Activated B cell treated with CpG ODN at 0.5 μM for 24 hours (primary cell): ENCODE measurements around the gene RHOA. TPM values are rescaled to one million over a fixed set of nuclear protein-coding genes. Genes with fewer than 3 reads are reported as not detected.

ENCODE experiments used
- ATAC-seq: fragments of 200-7000 bp; cut with Tn5 transposase; one replicate; pipeline ENCODE4 v1.10.0; 2021; ENCODE audit warnings: low read depth, mild to moderate bottlenecking, moderate library complexity
- CTCF ChIA-PET: fragments of 350-600 bp; sonication (Branson Sonifier 250); formaldehyde crosslinking; loops from one replicate; lab custom pipeline; 2021; ENCODE audit warnings: antibody characterized with exemption; lab: Charles Lee
- POLR2A ChIA-PET: fragments of 350-600 bp; sonication (Branson Sonifier 250); formaldehyde crosslinking; loops from one replicate; lab custom pipeline; 2021; ENCODE audit warnings: antibody characterized with exemption; lab: Charles Lee
- DNase-seq: peaks from one replicate; pipeline ENCODE4 v3.0.0; 2022
- H3K27ac Mint-ChIP-seq: one replicate; pipeline ENCODE4 v1.8.0; 2020; ENCODE audit warnings: mixed read lengths
- H3K27me3 Mint-ChIP-seq: one replicate; pipeline ENCODE4 v1.8.0; 2021; ENCODE audit warnings: mixed read lengths
- H3K36me3 Mint-ChIP-seq: one replicate; pipeline ENCODE4 v1.8.0; 2021; ENCODE audit warnings: low read depth, mixed read lengths
- H3K4me1 Mint-ChIP-seq: one replicate; pipeline ENCODE4 v1.8.0; 2021; ENCODE audit warnings: mixed read lengths
- H3K4me3 Mint-ChIP-seq: one replicate; pipeline ENCODE4 v1.8.0; 2020; ENCODE audit warnings: mild to moderate bottlenecking, mixed read lengths
- H3K9me3 Mint-ChIP-seq: one replicate; pipeline ENCODE4 v1.8.0; 2020; ENCODE audit warnings: mixed read lengths
- CTCF ChIP-seq: fragments of 200-600 bp; IDR thresholded peaks from one replicate; pipeline ENCODE4 v1.8.0; 2022; ENCODE audit warnings: antibody characterized with exemption, mild to moderate bottlenecking
- intact Hi-C: fragments of 100-400 bp; cut with micrococcal nuclease; formaldehyde crosslinking; loops from one replicate; pipeline ENCODE4 v1.15.1; 2024
- total RNA-seq: library from RNA; stranded (reverse); gene quantifications from 2 replicates; pipeline ENCODE4 v1.2.3, GENCODE V29; 2022

RHOA gene
- total RNA-seq, 1 donor from 2014 or later: 399 TPM

- intact Hi-C loops: loop anchor here (1.0 to 10.0 kb wide), 5 partner anchors 35 to 1632 kb away; partner anchors contain the start of genes APEH, IP6K2, RBM6 and SMARCC1
- CTCF ChIA-PET: interaction anchor here (0.9 to 2.7 kb wide), 3 partner anchors 30 to 321 kb away, joined by 3 to 22 read pairs (median 3); partner anchors contain the start of gene QRICH1
- Mint-ChIP-seq H3K4me1 (peaks cover 72% of the 10 kb centered on the region), H3K27me3 (no peaks in the 10 kb centered on the region), H3K4me3 (no peak overlapping the region), H3K27ac (peak overlapping the region; percentile 94), H3K9me3 (no peaks in the 10 kb centered on the region), H3K36me3 (peaks cover 37% of the 10 kb centered on the region)
- no peak for TF ChIP-seq CTCF
- POLR2A ChIA-PET: interaction anchor here (0.5 to 3.0 kb wide), 6 partner anchors 11 to 321 kb away, joined by 3 to 43 read pairs (median 8); partner anchors contain the start of genes NICN1 and QRICH1
- DNase-seq (no peak), ATAC-seq (no peak)
Measured at GRCh38 chr3:49414753-49415152, 3.0 kb upstream of the RHOA start.

- ATAC-seq (no peak), DNase-seq (no peak)
- Mint-ChIP-seq H3K4me3 (peak overlapping the region; percentile 91), H3K4me1 (peaks cover 80% of the 10 kb centered on the region), H3K9me3 (no peaks in the 10 kb centered on the region), H3K27ac (peak overlapping the region; percentile 92), H3K27me3 (no peaks in the 10 kb centered on the region), H3K36me3 (peaks cover 34% of the 10 kb centered on the region)
- intact Hi-C loops: loop anchor here (2.0 to 10.0 kb wide), 5 partner anchors 259 to 1631 kb away; partner anchors contain the start of genes APEH, IP6K2, RBM6 and SMARCC1
- POLR2A ChIA-PET: interaction anchor here (0.9 to 3.4 kb wide), 6 partner anchors 16 to 320 kb away, joined by 3 to 78 read pairs (median 10); partner anchors contain the start of genes NICN1, QRICH1 and USP4
- CTCF ChIA-PET: interaction anchor here (1.2 to 1.4 kb wide), 2 partner anchors 16 to 73 kb away, joined by 4 read pairs; partner anchors contain the start of genes NICN1 and USP4
- no peak for TF ChIP-seq CTCF
Measured at GRCh38 chr3:49413338-49413734, 1.6 kb upstream of the RHOA start.

GRCh38 chr3:49412632-49413337 is 1.0 kb upstream of the RHOA start:
- POLR2A ChIA-PET: interaction anchor here (0.6 to 3.4 kb wide), 14 partner anchors 10 to 319 kb away, joined by 3 to 78 read pairs (median 10); partner anchors contain the start of genes DAG1, GPX1, NICN1 and QRICH1
- DNase-seq (no peak), ATAC-seq (no peak)
- Mint-ChIP-seq H3K36me3 (peaks cover 33% of the 10 kb centered on the region), H3K4me1 (peaks cover 79% of the 10 kb centered on the region), H3K27me3 (no peaks in the 10 kb centered on the region), H3K27ac (peak overlapping the region; percentile 92), H3K9me3 (no peaks in the 10 kb centered on the region), H3K4me3 (peak overlapping the region; percentile 91)
- CTCF ChIA-PET: interaction anchor here (0.9 to 2.0 kb wide), 4 partner anchors 16 to 73 kb away, joined by 3 to 6 read pairs (median 4); partner anchors contain the start of genes NICN1 and USP4
- intact Hi-C loops: loop anchor here (1.0 to 10.0 kb wide), 12 partner anchors 15 to 1630 kb away; partner anchors contain the start of genes APEH, DAG1, IP6K2 and NICN1
- TF ChIP-seq CTCF: no peak

GRCh38 chr3:49411535-49411967 is 225 bp downstream of the RHOA start:
- Mint-ChIP-seq H3K36me3 (peaks cover 31% of the 10 kb centered on the region), H3K9me3 (no peaks in the 10 kb centered on the region), H3K27me3 (no peaks in the 10 kb centered on the region), H3K27ac (peak overlapping the region; percentile 92), H3K4me1 (peaks cover 79% of the 10 kb centered on the region), H3K4me3 (peak overlapping the region; percentile 92)
- CTCF ChIA-PET: interaction anchor here (2.0 kb wide), 1 partner anchor 71 kb away, joined by 6 read pairs; no protein-coding TSS in a partner anchor
- intact Hi-C loops: loop anchor here (1.0 to 10.0 kb wide), 5 partner anchors 10 to 1629 kb away; partner anchors contain the start of genes APEH, IP6K2, RBM6 and SMARCC1
- DNase-seq (no peak), ATAC-seq (peak; percentile 18)
- TF ChIP-seq CTCF: no peak
- POLR2A ChIA-PET: interaction anchor here (0.6 to 3.4 kb wide), 23 partner anchors 12 to 1111 kb away, joined by 3 to 78 read pairs (median 8); partner anchors contain the start of genes C3orf62, DAG1, GPX1 and NICN1
